ENCODE measurements around the gene L1TD1.

DNA sequence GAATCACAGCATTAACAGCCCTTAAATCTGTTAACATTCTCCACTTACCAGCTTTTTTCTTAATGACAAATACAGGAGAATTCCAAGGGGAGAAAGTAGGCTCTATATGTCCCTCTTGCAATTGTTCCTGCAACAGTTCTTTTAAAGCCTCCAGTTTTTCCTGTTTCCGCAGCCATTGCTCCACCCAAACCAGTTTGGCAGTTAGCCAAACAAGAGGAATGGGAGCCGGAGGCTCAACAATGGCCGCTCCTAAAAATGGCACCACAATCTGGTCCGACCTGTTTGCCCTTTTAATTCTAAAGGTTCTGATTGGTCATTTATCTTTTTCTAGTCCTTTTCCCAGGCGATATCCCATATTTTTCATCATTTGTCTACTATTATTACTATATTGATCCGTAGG is 14.0 kb upstream of the L1TD1 start:
- TF ChIP-seq, protein P1, sequence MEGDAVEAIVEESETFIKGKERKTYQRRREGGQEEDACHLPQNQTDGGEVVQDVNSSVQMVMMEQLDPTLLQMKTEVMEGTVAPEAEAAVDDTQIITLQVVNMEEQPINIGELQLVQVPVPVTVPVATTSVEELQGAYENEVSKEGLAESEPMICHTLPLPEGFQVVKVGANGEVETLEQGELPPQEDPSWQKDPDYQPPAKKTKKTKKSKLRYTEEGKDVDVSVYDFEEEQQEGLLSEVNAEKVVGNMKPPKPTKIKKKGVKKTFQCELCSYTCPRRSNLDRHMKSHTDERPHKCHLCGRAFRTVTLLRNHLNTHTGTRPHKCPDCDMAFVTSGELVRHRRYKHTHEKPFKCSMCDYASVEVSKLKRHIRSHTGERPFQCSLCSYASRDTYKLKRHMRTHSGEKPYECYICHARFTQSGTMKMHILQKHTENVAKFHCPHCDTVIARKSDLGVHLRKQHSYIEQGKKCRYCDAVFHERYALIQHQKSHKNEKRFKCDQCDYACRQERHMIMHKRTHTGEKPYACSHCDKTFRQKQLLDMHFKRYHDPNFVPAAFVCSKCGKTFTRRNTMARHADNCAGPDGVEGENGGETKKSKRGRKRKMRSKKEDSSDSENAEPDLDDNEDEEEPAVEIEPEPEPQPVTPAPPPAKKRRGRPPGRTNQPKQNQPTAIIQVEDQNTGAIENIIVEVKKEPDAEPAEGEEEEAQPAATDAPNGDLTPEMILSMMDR (optimal IDR thresholded peaks at IDR 0.05 in 1 of 3, IDR thresholded peaks at IDR 0.05 in 1 of 3, conservative IDR thresholded peaks at IDR 0.05 in 1 of 3; ENCODE audit: extremely low read depth in 1 of 3, insufficient read depth in 2 of 3, low read length in 3 of 3): no peak
- TF ChIP-seq EZH2 (IDR thresholded peaks at IDR 0.05; ENCODE audit: low read length): no peak

Data from keratinocyte (primary cell).